MCF 10A (cell line): Measurements from ENCODE around the gene CCDC83. TPM values are rescaled to one million over a fixed set of nuclear protein-coding genes. Genes with fewer than 3 reads are reported as not detected.
A peak's percentile ranks its signal among the peaks of the same experiment; 100 is the strongest.
"Not testable (repeated sequence)": the region's sequence is repeated elsewhere in the genome, so short reads cannot be mapped to it uniquely, and the experiment has no call there.

ENCODE experiments used
- BruUV-seq: library from RNA; stranded (reverse); fragments of 400-500 nt; replicated peaks from 2 replicates; lab custom pipeline; 2021; lab: Mats Ljungman, UMichigan
- CTCF ChIA-PET: fragments of 300-600 bp; sonication (Branson Sonifier 250); formaldehyde crosslinking; extraction: SDS; loops from one replicate; lab custom pipeline; 2021; ENCODE audit warnings: antibody characterized with exemption, inconsistent platforms; lab: Yijun Ruan, JAX
- POLR2A ChIA-PET: fragments of 300-600, 350-650 bp; sonication (Branson Sonifier 250); formaldehyde crosslinking; extraction: SDS; loops from one replicate; lab custom pipeline; 2020; ENCODE audit warnings: antibody characterized with exemption, inconsistent platforms; lab: Yijun Ruan, JAX
- DNase-seq: peaks from one replicate; pipeline ENCODE4 v3.0.0-alpha.2; 2018; ENCODE audit not compliant: unreplicated experiment
- H3K27ac Mint-ChIP-seq: one replicate; pipeline ENCODE4 v1.8.0; 2022; ENCODE audit warnings: mild to moderate bottlenecking, low read depth, mixed read lengths; ENCODE audit not compliant: unreplicated experiment
- H3K27me3 Mint-ChIP-seq: one replicate; pipeline ENCODE4 v1.8.0; 2022; ENCODE audit warnings: mixed read lengths; ENCODE audit not compliant: insufficient read depth, unreplicated experiment
- H3K36me3 Mint-ChIP-seq: one replicate; pipeline ENCODE4 v1.8.0; 2022; ENCODE audit warnings: mild to moderate bottlenecking, moderate library complexity, mixed read lengths; ENCODE audit not compliant: insufficient read depth, unreplicated experiment
- H3K4me1 Mint-ChIP-seq: one replicate; pipeline ENCODE4 v1.8.0; 2022; ENCODE audit warnings: mixed read lengths; ENCODE audit not compliant: insufficient read depth, unreplicated experiment
- H3K4me3 Mint-ChIP-seq: one replicate; pipeline ENCODE4 v1.8.0; 2022; ENCODE audit warnings: mild to moderate bottlenecking, moderate library complexity, mixed read lengths; ENCODE audit not compliant: unreplicated experiment
- H3K9me3 Mint-ChIP-seq: one replicate; pipeline ENCODE4 v1.8.0; 2022; ENCODE audit warnings: mixed read lengths; ENCODE audit not compliant: unreplicated experiment
- CTCF ChIP-seq: fragments of 200-600 bp; IDR thresholded peaks from one replicate; pipeline ENCODE4 v1.8.0; 2022; ENCODE audit warnings: antibody characterized with exemption, mild to moderate bottlenecking; ENCODE audit not compliant: unreplicated experiment
- intact Hi-C: fragments of 100-400 bp; cut with micrococcal nuclease; formaldehyde crosslinking; loops from 2 replicates; pipeline ENCODE4 v1.14.1; 2022
- total RNA-seq: library from RNA; stranded (reverse); gene quantifications from 2 replicates; pipeline ENCODE4 v1.2.3, GENCODE V29; 2022

The CCDC83 gene
- total RNA-seq, 1 experiment from 2014 or later: not detected

GRCh38 chr11:85854557-85855340 lies 434 bp upstream of the CCDC83 start:
- Mint-ChIP-seq H3K4me3 (peak overlapping the region; percentile 76), H3K27ac (peak overlapping the region; percentile 87), H3K27me3 (no peaks in the 10 kb centered on the region), H3K9me3 (peaks cover 10% of the 10 kb centered on the region), H3K36me3 (no peaks in the 10 kb centered on the region), H3K4me1 (no peaks in the 10 kb centered on the region)
- BruUV-seq: no TSS peak
- intact Hi-C loops: loop anchor here (1.0 to 10.0 kb wide), 9 partner anchors 160 to 964 kb away; no protein-coding TSS in a partner anchor
- ChIA-PET CTCF (interaction anchor here (0.5 to 2.2 kb wide), 48 partner anchors 9 to 1553 kb away, joined by 3 to 28 read pairs (median 3); no protein-coding TSS in a partner anchor), POLR2A (interaction anchor here (0.6 to 1.7 kb wide), 8 partner anchors 10 to 553 kb away, joined by 3 to 9 read pairs (median 4); partner anchors contain the start of genes CREBZF and HIKESHI)
- peak; percentile 86 for TF ChIP-seq CTCF
- peak; percentile 85 for DNase-seq

GRCh38 chr11:85857098-85857497 lies 1.9 kb downstream of the CCDC83 start:
- no peaks in the 10 kb centered on the region for H3K4me1 Mint-ChIP-seq
- peaks cover 10% of the 10 kb centered on the region for H3K9me3 Mint-ChIP-seq
- DNase-seq: no peak
- no peak overlapping the region for H3K4me3 Mint-ChIP-seq
- no peak overlapping the region for H3K27ac Mint-ChIP-seq
- intact Hi-C loops: loop anchor here (5.0 to 10.0 kb wide), 3 partner anchors 188 to 600 kb away; no protein-coding TSS in a partner anchor
- no peak for TF ChIP-seq CTCF
- no peaks in the 10 kb centered on the region for H3K27me3 Mint-ChIP-seq
- no peaks in the 10 kb centered on the region for H3K36me3 Mint-ChIP-seq
- POLR2A ChIA-PET: no interaction called here
- CTCF ChIA-PET: no interaction called here
- BruUV-seq: no TSS peak

DNA sequence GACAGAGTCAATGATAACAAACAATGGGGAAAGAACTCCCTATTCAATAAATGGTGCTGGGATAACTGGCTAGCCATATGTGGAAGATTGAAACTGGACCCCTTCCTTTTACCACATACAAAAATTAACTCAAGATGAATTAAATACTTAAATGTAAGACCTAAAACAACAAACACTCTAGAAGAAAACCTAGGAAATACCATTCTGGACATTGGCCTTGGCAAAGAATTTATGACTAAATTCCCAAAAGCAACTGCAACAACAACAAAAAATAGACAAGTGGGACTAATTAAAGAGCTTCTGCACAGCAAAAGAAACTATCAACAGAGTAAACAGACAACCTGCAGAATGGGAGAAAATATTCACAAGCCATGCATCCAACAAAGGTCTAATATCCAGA lies 4.4 kb downstream of the CCDC83 start:
- intact Hi-C loops: loop anchor here (5.0 to 10.0 kb wide), 3 partner anchors 185 to 598 kb away; no protein-coding TSS in a partner anchor
- H3K9me3 Mint-ChIP-seq: not testable (repeated sequence)
- CTCF ChIA-PET: interaction anchor here (0.6 kb wide), 1 partner anchor 31 kb away, joined by 3 read pairs; no protein-coding TSS in a partner anchor

GRCh38 chr11:85863855-85864254 lies 8.7 kb downstream of the CCDC83 start:
- CTCF ChIA-PET: interaction anchor here (0.6 to 2.8 kb wide), 2 partner anchors 9 to 98 kb away, joined by 3 to 15 read pairs; partner anchors contain the start of gene CCDC83
- Mint-ChIP-seq H3K4me1 (no peaks in the 10 kb centered on the region), H3K27me3 (no peaks in the 10 kb centered on the region), H3K4me3 (no peak overlapping the region), H3K27ac (no peak overlapping the region), H3K36me3 (no peaks in the 10 kb centered on the region), H3K9me3 (peaks cover 9% of the 10 kb centered on the region)
- no TSS peak for BruUV-seq
- TF ChIP-seq CTCF: no peak
- intact Hi-C loops: no loop called here
- POLR2A ChIA-PET: interaction anchor here (0.6 to 1.6 kb wide), 2 partner anchors 84 to 251 kb away, joined by 3 read pairs; no protein-coding TSS in a partner anchor
- no peak for DNase-seq

More for the DNA sequence above, 4.4 kb downstream of the CCDC83 start:
- BruUV-seq, H3K4me1 Mint-ChIP-seq, H3K27me3 Mint-ChIP-seq, POLR2A ChIA-PET, H3K36me3 Mint-ChIP-seq, H3K27ac Mint-ChIP-seq, DNase-seq, H3K4me3 Mint-ChIP-seq: not testable (repeated sequence)
